ENCODE results near the gene GNG11. TPM values are rescaled to one million over a fixed set of nuclear protein-coding genes. Genes with fewer than 3 reads are reported as not detected.

Gene GNG11
- total and polyA plus RNA-seq, 2 experiments from 2014 or later: 1.6 to 6.3 TPM

DNA sequence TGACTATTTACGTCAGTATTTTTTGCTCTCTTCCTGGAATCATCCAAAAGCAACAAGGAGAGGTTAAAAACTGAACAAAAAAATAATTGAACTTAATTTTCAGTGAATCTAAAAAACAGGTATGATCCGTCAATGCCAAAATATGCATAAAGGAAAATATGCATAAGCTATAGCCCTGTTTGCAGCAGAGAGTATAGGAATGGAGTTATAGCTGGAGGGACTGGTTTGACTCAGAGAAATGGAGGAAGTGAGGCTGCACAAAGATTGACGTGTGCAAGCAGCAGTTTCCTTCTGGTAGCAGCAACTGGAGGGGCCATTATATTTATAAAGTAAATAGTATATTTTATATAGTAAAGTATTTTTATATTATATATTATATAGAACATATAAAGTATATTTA, 37.1 kb downstream of the GNG11 start:
- no peak overlapping the region for H2AFZ ChIP-seq
- Mint-ChIP-seq H3K36me3 (ENCODE audit: low read depth) (no peaks in the 10 kb centered on the region), H3K27ac (no peak overlapping the region), H3K4me1 (no peaks in the 10 kb centered on the region), H3K4me3 (no peak overlapping the region), H3K9me3 (no peaks in the 10 kb centered on the region), H3K27me3 (ENCODE audit: insufficient read depth, low read depth, poor library complexity) (no peaks in the 10 kb centered on the region)
- H3K9me2 ChIP-seq (ENCODE audit: insufficient read depth): no peaks in the 10 kb centered on the region
- TF ChIP-seq, protein P1, sequence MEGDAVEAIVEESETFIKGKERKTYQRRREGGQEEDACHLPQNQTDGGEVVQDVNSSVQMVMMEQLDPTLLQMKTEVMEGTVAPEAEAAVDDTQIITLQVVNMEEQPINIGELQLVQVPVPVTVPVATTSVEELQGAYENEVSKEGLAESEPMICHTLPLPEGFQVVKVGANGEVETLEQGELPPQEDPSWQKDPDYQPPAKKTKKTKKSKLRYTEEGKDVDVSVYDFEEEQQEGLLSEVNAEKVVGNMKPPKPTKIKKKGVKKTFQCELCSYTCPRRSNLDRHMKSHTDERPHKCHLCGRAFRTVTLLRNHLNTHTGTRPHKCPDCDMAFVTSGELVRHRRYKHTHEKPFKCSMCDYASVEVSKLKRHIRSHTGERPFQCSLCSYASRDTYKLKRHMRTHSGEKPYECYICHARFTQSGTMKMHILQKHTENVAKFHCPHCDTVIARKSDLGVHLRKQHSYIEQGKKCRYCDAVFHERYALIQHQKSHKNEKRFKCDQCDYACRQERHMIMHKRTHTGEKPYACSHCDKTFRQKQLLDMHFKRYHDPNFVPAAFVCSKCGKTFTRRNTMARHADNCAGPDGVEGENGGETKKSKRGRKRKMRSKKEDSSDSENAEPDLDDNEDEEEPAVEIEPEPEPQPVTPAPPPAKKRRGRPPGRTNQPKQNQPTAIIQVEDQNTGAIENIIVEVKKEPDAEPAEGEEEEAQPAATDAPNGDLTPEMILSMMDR (conservative IDR thresholded peaks at IDR 0.05; ENCODE audit: low read depth in 2 of 2): no peak
- no peak for TF ChIP-seq EZH2 (IDR thresholded peaks at IDR 0.05; ENCODE audit: low read depth, unreplicated experiment)
- TF ChIP-seq POLR2AphosphoS5 (IDR thresholded peaks at IDR 0.05; ENCODE audit: low read depth): no peak
- no peak for TF ChIP-seq CREB1 (CRISPR knock-in tag; IDR thresholded peaks at IDR 0.05; ENCODE audit: low read depth)
- no peak for TF ChIP-seq JUNB (IDR thresholded peaks at IDR 0.05; ENCODE audit: unreplicated experiment)
- H3K27me3 ChIP-seq (ENCODE audit: insufficient read depth): no peaks in the 10 kb centered on the region
- H3K4me1 ChIP-seq (ENCODE audit: insufficient read depth): no peaks in the 10 kb centered on the region
- ATAC-seq (no peak), DNase-seq (ENCODE audit: low spot score) (no peak)
- no peaks in the 10 kb centered on the region for H3K36me3 ChIP-seq (ENCODE audit: insufficient read depth)
- H4K20me1 ChIP-seq (replicated peaks; ENCODE audit: insufficient read depth): no peaks in the 10 kb centered on the region
- no peak overlapping the region for H3K27ac ChIP-seq (ENCODE audit: low read depth)
- no peaks in the 10 kb centered on the region for H3K79me2 ChIP-seq (replicated peaks; ENCODE audit: insufficient read depth)
- H3F3A ChIP-seq (replicated peaks; ENCODE audit: low read depth): no peaks in the 10 kb centered on the region
- no peak overlapping the region for H3K4me2 ChIP-seq
- no peak overlapping the region for H3K4me3 ChIP-seq

DNA sequence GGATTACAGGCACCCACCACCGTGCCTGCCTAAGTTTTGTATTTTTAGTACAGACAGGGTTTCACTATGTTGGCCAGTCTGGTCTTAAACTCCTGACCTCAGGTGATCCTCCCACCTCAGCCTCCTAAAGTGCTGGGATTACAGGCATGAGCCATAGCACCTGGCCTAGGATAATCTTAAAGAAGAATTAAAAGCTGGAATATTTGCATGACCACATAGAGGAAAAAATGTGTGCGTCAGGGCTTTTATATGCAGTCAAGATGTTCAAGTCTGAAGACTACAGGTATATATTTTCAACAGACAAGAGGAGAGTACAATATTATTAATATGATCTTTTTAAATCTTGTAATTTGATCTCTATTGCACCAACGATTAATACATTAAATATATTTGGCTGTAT, 39.5 kb downstream of the GNG11 start:
- Histone ChIP-seq H3F3A (replicated peaks; ENCODE audit: low read depth) (no peaks in the 10 kb centered on the region), H3K4me3 (no peak overlapping the region), H3K27me3 (ENCODE audit: insufficient read depth) (no peaks in the 10 kb centered on the region), H3K9me2 (ENCODE audit: insufficient read depth) (no peaks in the 10 kb centered on the region), H4K20me1 (replicated peaks; ENCODE audit: insufficient read depth) (no peaks in the 10 kb centered on the region), H2AFZ (no peak overlapping the region), H3K4me1 (ENCODE audit: insufficient read depth) (no peaks in the 10 kb centered on the region), H3K79me2 (replicated peaks; ENCODE audit: insufficient read depth) (no peaks in the 10 kb centered on the region), H3K27ac (ENCODE audit: low read depth) (no peak overlapping the region), H3K36me3 (ENCODE audit: insufficient read depth) (no peaks in the 10 kb centered on the region), H3K4me2 (no peak overlapping the region)
- H3K4me3 Mint-ChIP-seq: no peak overlapping the region
- H3K4me1 Mint-ChIP-seq: no peaks in the 10 kb centered on the region
- H3K9me3 Mint-ChIP-seq: no peaks in the 10 kb centered on the region
- no peak for TF ChIP-seq JUNB (IDR thresholded peaks at IDR 0.05; ENCODE audit: unreplicated experiment)
- TF ChIP-seq, protein P2, sequence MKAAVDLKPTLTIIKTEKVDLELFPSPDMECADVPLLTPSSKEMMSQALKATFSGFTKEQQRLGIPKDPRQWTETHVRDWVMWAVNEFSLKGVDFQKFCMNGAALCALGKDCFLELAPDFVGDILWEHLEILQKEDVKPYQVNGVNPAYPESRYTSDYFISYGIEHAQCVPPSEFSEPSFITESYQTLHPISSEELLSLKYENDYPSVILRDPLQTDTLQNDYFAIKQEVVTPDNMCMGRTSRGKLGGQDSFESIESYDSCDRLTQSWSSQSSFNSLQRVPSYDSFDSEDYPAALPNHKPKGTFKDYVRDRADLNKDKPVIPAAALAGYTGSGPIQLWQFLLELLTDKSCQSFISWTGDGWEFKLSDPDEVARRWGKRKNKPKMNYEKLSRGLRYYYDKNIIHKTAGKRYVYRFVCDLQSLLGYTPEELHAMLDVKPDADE (IDR thresholded peaks at IDR 0.05): no peak
- TF ChIP-seq ZNF331 (CRISPR knock-in tag; IDR thresholded peaks at IDR 0.05; ENCODE audit: low read depth): no peak
- no peak for TF ChIP-seq NANOG (IDR thresholded peaks at IDR 0.05; ENCODE audit: borderline replicate concordance)
- TF ChIP-seq EZH2phosphoT487 (IDR thresholded peaks at IDR 0.05; ENCODE audit: unreplicated experiment): no peak
- TF ChIP-seq, protein P1 (conservative IDR thresholded peaks at IDR 0.05; ENCODE audit: low read depth in 2 of 2): no peak
- TF ChIP-seq, protein P3, sequence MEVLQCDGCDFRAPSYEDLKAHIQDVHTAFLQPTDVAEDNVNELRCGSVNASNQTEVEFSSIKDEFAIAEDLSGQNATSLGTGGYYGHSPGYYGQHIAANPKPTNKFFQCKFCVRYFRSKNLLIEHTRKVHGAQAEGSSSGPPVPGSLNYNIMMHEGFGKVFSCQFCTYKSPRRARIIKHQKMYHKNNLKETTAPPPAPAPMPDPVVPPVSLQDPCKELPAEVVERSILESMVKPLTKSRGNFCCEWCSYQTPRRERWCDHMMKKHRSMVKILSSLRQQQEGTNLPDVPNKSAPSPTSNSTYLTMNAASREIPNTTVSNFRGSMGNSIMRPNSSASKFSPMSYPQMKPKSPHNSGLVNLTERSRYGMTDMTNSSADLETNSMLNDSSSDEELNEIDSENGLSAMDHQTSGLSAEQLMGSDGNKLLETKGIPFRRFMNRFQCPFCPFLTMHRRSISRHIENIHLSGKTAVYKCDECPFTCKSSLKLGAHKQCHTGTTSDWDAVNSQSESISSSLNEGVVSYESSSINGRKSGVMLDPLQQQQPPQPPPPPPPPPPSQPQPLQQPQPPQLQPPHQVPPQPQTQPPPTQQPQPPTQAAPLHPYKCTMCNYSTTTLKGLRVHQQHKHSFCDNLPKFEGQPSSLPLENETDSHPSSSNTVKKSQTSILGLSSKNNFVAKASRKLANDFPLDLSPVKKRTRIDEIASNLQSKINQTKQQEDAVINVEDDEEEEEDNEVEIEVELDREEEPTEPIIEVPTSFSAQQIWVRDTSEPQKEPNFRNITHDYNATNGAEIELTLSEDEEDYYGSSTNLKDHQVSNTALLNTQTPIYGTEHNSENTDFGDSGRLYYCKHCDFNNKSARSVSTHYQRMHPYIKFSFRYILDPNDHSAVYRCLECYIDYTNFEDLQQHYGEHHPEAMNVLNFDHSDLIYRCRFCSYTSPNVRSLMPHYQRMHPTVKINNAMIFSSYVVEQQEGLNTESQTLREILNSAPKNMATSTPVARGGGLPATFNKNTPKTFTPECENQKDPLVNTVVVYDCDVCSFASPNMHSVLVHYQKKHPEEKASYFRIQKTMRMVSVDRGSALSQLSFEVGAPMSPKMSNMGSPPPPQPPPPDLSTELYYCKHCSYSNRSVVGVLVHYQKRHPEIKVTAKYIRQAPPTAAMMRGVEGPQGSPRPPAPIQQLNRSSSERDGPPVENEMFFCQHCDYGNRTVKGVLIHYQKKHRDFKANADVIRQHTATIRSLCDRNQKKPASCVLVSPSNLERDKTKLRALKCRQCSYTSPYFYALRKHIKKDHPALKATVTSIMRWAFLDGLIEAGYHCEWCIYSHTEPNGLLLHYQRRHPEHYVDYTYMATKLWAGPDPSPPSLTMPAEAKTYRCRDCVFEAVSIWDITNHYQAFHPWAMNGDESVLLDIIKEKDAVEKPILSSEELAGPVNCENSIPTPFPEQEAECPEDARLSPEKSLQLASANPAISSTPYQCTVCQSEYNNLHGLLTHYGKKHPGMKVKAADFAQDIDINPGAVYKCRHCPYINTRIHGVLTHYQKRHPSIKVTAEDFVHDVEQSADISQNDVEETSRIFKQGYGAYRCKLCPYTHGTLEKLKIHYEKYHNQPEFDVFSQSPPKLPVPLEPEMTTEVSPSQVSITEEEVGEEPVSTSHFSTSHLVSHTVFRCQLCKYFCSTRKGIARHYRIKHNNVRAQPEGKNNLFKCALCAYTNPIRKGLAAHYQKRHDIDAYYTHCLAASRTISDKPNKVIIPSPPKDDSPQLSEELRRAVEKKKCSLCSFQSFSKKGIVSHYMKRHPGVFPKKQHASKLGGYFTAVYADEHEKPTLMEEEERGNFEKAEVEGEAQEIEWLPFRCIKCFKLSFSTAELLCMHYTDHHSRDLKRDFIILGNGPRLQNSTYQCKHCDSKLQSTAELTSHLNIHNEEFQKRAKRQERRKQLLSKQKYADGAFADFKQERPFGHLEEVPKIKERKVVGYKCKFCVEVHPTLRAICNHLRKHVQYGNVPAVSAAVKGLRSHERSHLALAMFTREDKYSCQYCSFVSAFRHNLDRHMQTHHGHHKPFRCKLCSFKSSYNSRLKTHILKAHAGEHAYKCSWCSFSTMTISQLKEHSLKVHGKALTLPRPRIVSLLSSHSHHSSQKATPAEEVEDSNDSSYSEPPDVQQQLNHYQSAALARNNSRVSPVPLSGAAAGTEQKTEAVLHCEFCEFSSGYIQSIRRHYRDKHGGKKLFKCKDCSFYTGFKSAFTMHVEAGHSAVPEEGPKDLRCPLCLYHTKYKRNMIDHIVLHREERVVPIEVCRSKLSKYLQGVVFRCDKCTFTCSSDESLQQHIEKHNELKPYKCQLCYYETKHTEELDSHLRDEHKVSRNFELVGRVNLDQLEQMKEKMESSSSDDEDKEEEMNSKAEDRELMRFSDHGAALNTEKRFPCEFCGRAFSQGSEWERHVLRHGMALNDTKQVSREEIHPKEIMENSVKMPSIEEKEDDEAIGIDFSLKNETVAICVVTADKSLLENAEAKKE (CRISPR knock-in tag; IDR thresholded peaks at IDR 0.05): no peak
- TF ChIP-seq EZH2 (IDR thresholded peaks at IDR 0.05; ENCODE audit: low read depth, unreplicated experiment): no peak
- no peak for TF ChIP-seq POLR2AphosphoS5 (IDR thresholded peaks at IDR 0.05; ENCODE audit: low read depth)
- DNase-seq (ENCODE audit: low spot score): no peak
- no peaks in the 10 kb centered on the region for H3K27me3 Mint-ChIP-seq (ENCODE audit: insufficient read depth, low read depth, poor library complexity)
- ATAC-seq: no peak
- no peaks in the 10 kb centered on the region for H3K36me3 Mint-ChIP-seq (ENCODE audit: low read depth)
- no peak overlapping the region for H3K27ac Mint-ChIP-seq

Data from GM23338 (cell line).